GM12878 (cell line): ENCODE data around the gene BLACAT1. TPM values are rescaled to one million over a fixed set of nuclear protein-coding genes. Genes with fewer than 3 reads are reported as not detected.

ENCODE experiments used
- CBX3 ChIP-seq: fragments of 200-600 bp; sonication (generic); IDR thresholded peaks from 2 replicates; pipeline ENCODE4 v1.6.1; 2016; ENCODE audit warnings: low read depth, borderline replicate concordance
- CREB1 ChIP-seq: IDR thresholded peaks from 2 replicates; pipeline ENCODE4 v1.6.1; 2012; ENCODE audit warnings: low read depth, mild to moderate bottlenecking, inconsistent platforms
- ELK1 ChIP-seq: IDR thresholded peaks from 2 replicates; pipeline ENCODE4 v1.6.1; 2012; ENCODE audit warnings: low read depth, low read length, improper control_type of control experiment
- ETV6 ChIP-seq, 2 experiments: fragments of 450-650 bp in 1 of 2; IDR thresholded peaks in 1 of 2; conservative IDR thresholded peaks in 1 of 2; 2 replicates each; pipeline ENCODE4 v1.6.1; 2014; ENCODE audit warnings: antibody characterized with exemption in 1 of 2, borderline replicate concordance in 1 of 2, low read depth in 1 of 2, mild to moderate bottlenecking in 1 of 2, moderate library complexity in 1 of 2
- HSF1 ChIP-seq: fragments of 150-350 bp; IDR thresholded peaks from 2 replicates; pipeline ENCODE4 v1.6.1; 2014; ENCODE audit warnings: mild to moderate bottlenecking, low read depth, low read length
- KAT2A ChIP-seq: conservative IDR thresholded peaks from 2 replicates; pipeline ENCODE4 v1.6.1; 2011; ENCODE audit warnings: low read depth, low read length; ENCODE audit not compliant: control insufficient read depth
- KLF5 ChIP-seq: fragments of 450-650 bp; IDR thresholded peaks from 2 replicates; pipeline ENCODE4 v1.6.1; 2014; ENCODE audit warnings: mild to moderate bottlenecking; ENCODE audit not compliant: partially characterized antibody
- MEF2A ChIP-seq: IDR thresholded peaks from 2 replicates; pipeline ENCODE4 v1.6.1; 2011; ENCODE audit warnings: low read depth, mild to moderate bottlenecking, low read length, moderate library complexity; ENCODE audit not compliant: insufficient read depth
- NFYA ChIP-seq: IDR thresholded peaks from 2 replicates; pipeline ENCODE4 v1.6.1; 2011; ENCODE audit warnings: low read depth, mild to moderate bottlenecking, low read length, improper control_type of control experiment, borderline replicate concordance
- PBX3 ChIP-seq: IDR thresholded peaks from 2 replicates; pipeline ENCODE4 v1.6.1; 2011; ENCODE audit warnings: mild to moderate bottlenecking, low read depth, low read length, moderate library complexity; ENCODE audit not compliant: insufficient replicate concordance
- PRDM15 ChIP-seq: fragments of 450-650 bp; formaldehyde crosslinking; IDR thresholded peaks from 2 replicates; pipeline ENCODE4 v1.4.0; 2020; ENCODE audit warnings: mild to moderate bottlenecking, moderate library complexity
- RFX5 ChIP-seq: IDR thresholded peaks from 2 replicates; pipeline ENCODE4 v1.6.1; 2011; ENCODE audit warnings: low read depth, low read length, improper control_type of control experiment
- SIN3A ChIP-seq: IDR thresholded peaks from 2 replicates; pipeline ENCODE4 v1.6.1; 2012; ENCODE audit warnings: low read depth, low read length, improper control_type of control experiment
- SMAD1 ChIP-seq: fragments of 450-650 bp; IDR thresholded peaks from 2 replicates; pipeline ENCODE4 v1.6.1; 2018; ENCODE audit warnings: mild to moderate bottlenecking, low read depth; ENCODE audit not compliant: partially characterized antibody
- SMC3 ChIP-seq: IDR thresholded peaks from 2 replicates; pipeline ENCODE4 v1.6.1; 2011; ENCODE audit warnings: low read length, improper control_type of control experiment, borderline replicate concordance
- STAT3 ChIP-seq: IDR thresholded peaks from 2 replicates; pipeline ENCODE4 v1.6.1; 2011; ENCODE audit warnings: low read depth, low read length, improper control_type of control experiment
- SUZ12 ChIP-seq: fragments of 200-600 bp; sonication (generic); IDR thresholded peaks from one replicate; pipeline ENCODE4 v1.6.1; 2018; ENCODE audit warnings: antibody characterized with exemption, mild to moderate bottlenecking; ENCODE audit not compliant: unreplicated experiment
- YY1 ChIP-seq: IDR thresholded peaks from 2 replicates; pipeline ENCODE4 v1.6.1; 2011; ENCODE audit warnings: low read depth, mild to moderate bottlenecking, low read length
- ZBTB4 ChIP-seq: fragments of 450-650 bp; formaldehyde crosslinking; IDR thresholded peaks from 2 replicates; pipeline ENCODE4 v1.4.0; 2022; ENCODE audit warnings: mild to moderate bottlenecking, moderate library complexity
- polyA plus RNA-seq, 11 experiments: library from polyadenylated mRNA; depleted of rRNA in 4 of 11; unstranded in 6 of 11; stranded (reverse) in 5 of 11; fragments of >200 nt; fragmentation: Nextera tagmentation in 4 of 11; fragmentation: Illumina TruSeq in 1 of 11; extraction: Ambion mirVana in 4 of 11; extraction: Trizol in 1 of 11; gene quantifications; 1 replicate in 1 of 11; 2 replicates in 10 of 11; pipeline versions ENCODE4 v1.2.1 to v1.2.3, GENCODE V29; 2011 to 2016; ENCODE audit warnings: inconsistent platforms in 2 of 11, missing spikeins in 2 of 11, low read depth in 1 of 11
- total RNA-seq, 4 experiments: library from RNA; depleted of rRNA in 3 of 4; stranded (reverse); fragments of >200 nt in 3 of 4; fragmentation: Illumina TruSeq in 1 of 4; extraction: Trizol in 1 of 4; gene quantifications; 2 replicates each; pipeline versions ENCODE4 v1.2.1 to v1.2.3, GENCODE V29; 2013 to 2021

Gene BLACAT1
- total and polyA plus RNA-seq, 10 of the 15 experiments (the other 5 are each of a cell fraction or from before 2014, with no cell fraction given): 0.04 to 1.6 (median 0.15) TPM; not detected in 1

- TF ChIP-seq SMC3 (peak; percentile 27; the same call in 1 of the 2 replicates), KLF5 (no peak), ETV6 (conservative IDR thresholded peaks at IDR 0.05 in 1 of 2, IDR thresholded peaks at IDR 0.05 in 1 of 2; ENCODE audit: borderline replicate concordance in 1 of 2, low read depth in 1 of 2) (no peak), SIN3A (0 out of 2 replicates have a peak, but pooled peaks have one; percentile 49), SMAD1 (no peak), ELK1 (no peak), MEF2A (0 out of 2 replicates have a peak, but pooled peaks have one; percentile 16), YY1 (no peak), ZBTB4 (no peak), KAT2A (no peak), SUZ12 (no peak), HSF1 (no peak), PBX3 (no peak), CBX3 (no peak), RFX5 (no peak), NFYA (no peak), PRDM15 (CRISPR knock-in tag) (no peak), STAT3 (no peak), CREB1 (no peak)
Measured at GRCh38 chr1:205430696-205431305, 25.0 kb downstream of the BLACAT1 start (continued).
